Hepatocyte (in vitro differentiated cells): ENCODE results near the gene SUGCT. TPM values are rescaled to one million over a fixed set of nuclear protein-coding genes. Genes with fewer than 3 reads are reported as not detected.

Experiments
- DNase-seq: peaks from one replicate; pipeline ENCODE4 v3.0.0-alpha.2; 2016; ENCODE audit warnings: low spot score
- H2AFZ ChIP-seq: fragments of 200-600 bp; sonication (generic); 2 replicates; pipeline ENCODE4 v1.6.0; 2016; ENCODE audit warnings: antibody characterized with exemption, mild to moderate bottlenecking
- H3K27ac ChIP-seq: fragments of 200-600 bp; sonication (generic); 2 replicates; pipeline ENCODE4 v1.5.1; 2016; ENCODE audit warnings: mild to moderate bottlenecking
- H3K27me3 ChIP-seq: fragments of 200-600 bp; sonication (generic); 2 replicates; pipeline ENCODE4 v1.6.1; 2016
- H3K36me3 ChIP-seq: fragments of 200-600 bp; sonication (generic); replicated peaks from 2 replicates; pipeline ENCODE4 v1.5.1; 2016; ENCODE audit warnings: low read depth; ENCODE audit not compliant: insufficient read depth
- H3K4me1 ChIP-seq: fragments of 200-600 bp; sonication (generic); 2 replicates; pipeline ENCODE4 v1.5.1; 2016; ENCODE audit warnings: mild to moderate bottlenecking, moderate library complexity; ENCODE audit not compliant: insufficient read depth
- H3K4me2 ChIP-seq: fragments of 200-600 bp; sonication (generic); 2 replicates; pipeline ENCODE4 v1.6.0; 2016
- H3K4me3 ChIP-seq: fragments of 200-600 bp; sonication (generic); 2 replicates; pipeline ENCODE4 v1.5.1; 2016; ENCODE audit warnings: mild to moderate bottlenecking
- H3K79me2 ChIP-seq: fragments of 200-600 bp; sonication (generic); 2 replicates; pipeline ENCODE4 v1.6.0; 2017; ENCODE audit warnings: mild to moderate bottlenecking
- H3K9me2 ChIP-seq: fragments of 200-600 bp; sonication (generic); replicated peaks from 2 replicates; pipeline ENCODE4 v1.6.0; 2017; ENCODE audit warnings: mild to moderate bottlenecking; ENCODE audit not compliant: insufficient read depth
- H3K9me3 ChIP-seq: fragments of 200-600 bp; sonication (generic); 2 replicates; pipeline ENCODE4 v1.5.1; 2016; ENCODE audit warnings: low read depth, mild to moderate bottlenecking
- H4K20me1 ChIP-seq: fragments of 200-600 bp; sonication (generic); 2 replicates; pipeline ENCODE4 v1.6.0; 2016; ENCODE audit warnings: mild to moderate bottlenecking; ENCODE audit not compliant: insufficient read depth, poor library complexity, severe bottlenecking
- EZH2 ChIP-seq: fragments of 200-600 bp; sonication (generic); IDR thresholded peaks from 2 replicates; pipeline ENCODE4 v1.6.1; 2016; ENCODE audit warnings: antibody characterized with exemption, mild to moderate bottlenecking, borderline replicate concordance
- EZH2phosphoT487 ChIP-seq: fragments of 200-600 bp; sonication (generic); IDR thresholded peaks from one replicate; pipeline ENCODE4 v1.6.1; 2018; ENCODE audit warnings: antibody characterized with exemption, mild to moderate bottlenecking, low read depth, moderate library complexity; ENCODE audit not compliant: unreplicated experiment, severe bottlenecking
- WGBS: methylation state at CpG from one replicate; pipeline ENCODE4 v1.1.6; 2016; ENCODE audit warnings: low lambda C conversion rate; ENCODE audit errors: missing lambda C conversion rate; 5-methylcytosine and 5-hydroxymethylcytosine counted together
- polyA plus RNA-seq: library from polyadenylated mRNA; unstranded; fragments of >200 nt; fragmentation: Nextera tagmentation; extraction: Ambion mirVana; gene quantifications from 2 replicates; pipeline ENCODE4 v1.2.1, GENCODE V29; 2016
- total RNA-seq: library from RNA; depleted of rRNA; stranded (reverse); fragments of >200 nt; gene quantifications from 2 replicates; pipeline ENCODE4 v1.2.3, GENCODE V29; 2014
- TF ChIP-seq, protein P1 (sequence below): fragments of 200-600 bp; sonication (generic); IDR thresholded peaks from 2 replicates; pipeline ENCODE4 v1.5.1; 2016; ENCODE audit warnings: antibody characterized with exemption, mild to moderate bottlenecking; ENCODE audit not compliant: poor library complexity

The SUGCT gene
- total and polyA plus RNA-seq, 2 experiments from 2014 or later, result 5.1 to 12.0 TPM

DNA sequence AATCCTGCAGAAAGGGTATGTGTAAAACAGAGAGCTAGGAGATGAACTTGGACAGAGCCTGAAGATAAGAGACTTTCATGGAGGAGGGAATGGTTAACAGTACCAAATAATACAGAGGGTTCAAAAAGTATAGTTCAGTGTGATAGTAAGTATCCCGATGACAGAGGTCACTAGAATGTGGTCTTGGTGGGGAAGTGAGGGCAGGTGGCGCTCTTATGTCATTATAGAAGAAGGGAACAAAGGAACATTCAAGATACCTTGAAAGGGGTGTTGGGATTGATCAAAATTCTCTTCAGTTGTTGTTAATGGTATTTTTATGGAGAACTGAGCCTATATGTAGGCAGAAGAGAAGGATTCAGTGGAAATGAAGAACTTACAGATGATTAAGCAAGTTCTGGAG lies 312.5 kb downstream of the SUGCT start:
- TF ChIP-seq, protein P1, sequence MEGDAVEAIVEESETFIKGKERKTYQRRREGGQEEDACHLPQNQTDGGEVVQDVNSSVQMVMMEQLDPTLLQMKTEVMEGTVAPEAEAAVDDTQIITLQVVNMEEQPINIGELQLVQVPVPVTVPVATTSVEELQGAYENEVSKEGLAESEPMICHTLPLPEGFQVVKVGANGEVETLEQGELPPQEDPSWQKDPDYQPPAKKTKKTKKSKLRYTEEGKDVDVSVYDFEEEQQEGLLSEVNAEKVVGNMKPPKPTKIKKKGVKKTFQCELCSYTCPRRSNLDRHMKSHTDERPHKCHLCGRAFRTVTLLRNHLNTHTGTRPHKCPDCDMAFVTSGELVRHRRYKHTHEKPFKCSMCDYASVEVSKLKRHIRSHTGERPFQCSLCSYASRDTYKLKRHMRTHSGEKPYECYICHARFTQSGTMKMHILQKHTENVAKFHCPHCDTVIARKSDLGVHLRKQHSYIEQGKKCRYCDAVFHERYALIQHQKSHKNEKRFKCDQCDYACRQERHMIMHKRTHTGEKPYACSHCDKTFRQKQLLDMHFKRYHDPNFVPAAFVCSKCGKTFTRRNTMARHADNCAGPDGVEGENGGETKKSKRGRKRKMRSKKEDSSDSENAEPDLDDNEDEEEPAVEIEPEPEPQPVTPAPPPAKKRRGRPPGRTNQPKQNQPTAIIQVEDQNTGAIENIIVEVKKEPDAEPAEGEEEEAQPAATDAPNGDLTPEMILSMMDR, result peak; percentile 13
- TF ChIP-seq EZH2, result no peak
- Histone ChIP-seq H3K4me2 (no peak overlapping the region), H3K9me3 (no peaks in the 10 kb centered on the region), H3K27me3 (no peaks in the 10 kb centered on the region), H3K9me2 (no peaks in the 10 kb centered on the region), H3K27ac (no peak overlapping the region), H4K20me1 (no peaks in the 10 kb centered on the region), H2AFZ (no peak overlapping the region), H3K79me2 (no peaks in the 10 kb centered on the region), H3K4me1 (no peaks in the 10 kb centered on the region), H3K4me3 (no peak overlapping the region), H3K36me3 (no peaks in the 10 kb centered on the region)
- no peak for DNase-seq
- WGBS, result 72% methylated on average over 2 of the region's 2 CpGs

DNA sequence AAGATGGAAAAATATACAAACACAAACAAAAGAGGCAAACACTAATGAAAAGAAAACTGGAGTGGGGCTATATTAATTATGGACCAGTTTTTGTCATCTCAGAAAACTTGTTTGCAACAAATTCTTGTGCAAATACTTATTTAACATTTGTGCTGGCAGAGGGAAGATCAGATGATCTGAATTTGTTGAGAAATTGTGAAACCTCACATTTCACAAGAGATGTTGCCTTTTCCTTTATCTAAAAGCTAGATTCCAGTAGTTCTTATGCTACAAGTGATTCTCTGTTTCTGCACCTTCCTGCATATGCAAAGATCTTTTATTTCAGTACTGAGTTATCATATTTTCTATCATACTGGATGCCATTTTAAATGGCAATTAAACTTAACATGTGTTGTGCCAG lies 320.7 kb downstream of the SUGCT start:
- Histone ChIP-seq H3K36me3 (no peaks in the 10 kb centered on the region), H3K79me2 (no peaks in the 10 kb centered on the region), H3K27me3 (no peaks in the 10 kb centered on the region), H3K4me3 (no peak overlapping the region), H3K4me1 (no peaks in the 10 kb centered on the region), H3K4me2 (no peak overlapping the region), H4K20me1 (no peaks in the 10 kb centered on the region), H3K9me3 (no peaks in the 10 kb centered on the region), H2AFZ (no peak overlapping the region), H3K9me2 (no peaks in the 10 kb centered on the region), H3K27ac (no peak overlapping the region)
- TF ChIP-seq EZH2 (no peak), EZH2phosphoT487 (no peak)
- TF ChIP-seq, protein P1, result no peak
- DNase-seq, result no peak

DNA sequence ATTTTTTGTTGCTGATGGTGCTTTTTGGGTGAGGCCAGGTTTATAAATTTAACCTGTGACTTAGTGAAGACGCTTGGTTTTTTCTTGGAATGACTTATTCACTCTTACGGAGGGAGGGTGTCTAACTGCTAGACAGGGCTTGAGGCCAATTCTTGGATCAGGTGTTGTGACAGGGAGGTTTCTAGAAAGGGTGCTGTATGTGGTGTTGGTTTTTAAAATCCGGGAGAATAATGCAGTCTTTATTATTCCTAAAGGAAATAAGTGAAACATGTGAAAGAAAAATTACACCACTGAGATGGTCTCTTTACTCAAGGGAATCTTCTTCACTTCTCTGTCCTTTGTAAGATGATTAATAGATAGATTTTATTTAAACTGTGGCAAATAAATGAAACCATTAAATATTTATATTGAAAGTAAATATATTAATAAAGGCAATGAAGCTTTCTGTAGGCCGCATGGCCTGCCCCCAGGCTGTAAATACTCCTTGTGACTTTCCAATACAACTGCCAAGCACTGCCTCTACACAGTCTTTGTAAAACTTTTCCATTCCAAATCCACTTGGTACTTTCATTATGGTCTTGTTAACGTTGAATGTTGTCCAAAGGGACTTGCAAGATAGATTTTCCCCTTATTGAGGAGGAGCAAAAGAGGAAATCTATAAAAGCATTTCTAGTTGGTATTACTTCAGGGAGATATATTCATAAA lies 323.1 kb downstream of the SUGCT start:
- Histone ChIP-seq H3K9me3 (no peaks in the 10 kb centered on the region), H3K36me3 (no peaks in the 10 kb centered on the region), H3K4me2 (no peak overlapping the region), H3K4me1 (no peaks in the 10 kb centered on the region), H3K79me2 (no peaks in the 10 kb centered on the region), H3K27me3 (no peaks in the 10 kb centered on the region), H3K4me3 (no peak overlapping the region), H3K27ac (no peak overlapping the region), H4K20me1 (no peaks in the 10 kb centered on the region), H3K9me2 (no peaks in the 10 kb centered on the region), H2AFZ (no peak overlapping the region)
- DNase-seq, result no peak
- 85% methylated on average over 5 of the region's 5 CpGs for WGBS
- no peak for TF ChIP-seq EZH2phosphoT487
- no peak for TF ChIP-seq EZH2
- TF ChIP-seq, protein P1, result no peak
